Bronchial epithelial cell (primary cell): ENCODE data around the gene SCUBE2. TPM values are rescaled to one million over a fixed set of nuclear protein-coding genes. Genes with fewer than 3 reads are reported as not detected.

Source experiments
- DNase-seq: peaks from one replicate; pipeline ENCODE4 v3.0.0-alpha.2; 2010; ENCODE audit warnings: low read depth
- FAIRE-seq: peaks from 2 replicates; lab custom pipeline; 2011; peaks lifted over from hg19 to GRCh38; lab: Jason Lieb, UNC
- H3K27me3 ChIP-seq: 2 replicates; pipeline ENCODE4 v1.5.1; 2011; ENCODE audit warnings: low read length; ENCODE audit not compliant: control insufficient read depth, insufficient read depth
- H3K36me3 ChIP-seq: 2 replicates; pipeline ENCODE4 v1.5.1; 2011; ENCODE audit warnings: low read length; ENCODE audit not compliant: control insufficient read depth, insufficient read depth
- H3K4me3 ChIP-seq: 2 replicates; pipeline ENCODE4 v1.5.1; 2011; ENCODE audit warnings: mild to moderate bottlenecking, low read depth, low read length, control low read depth
- total RNA-seq: library from RNA; depleted of rRNA; stranded (reverse); fragments of >200 nt; gene quantifications from 2 replicates; pipeline ENCODE4 v1.2.1, GENCODE V29; 2014
- TF ChIP-seq, protein P1 (sequence below): IDR thresholded peaks from 2 replicates; pipeline ENCODE4 v1.5.1; 2011; ENCODE audit warnings: mild to moderate bottlenecking, moderate library complexity, low read length, control low read depth, inconsistent platforms; ENCODE audit not compliant: insufficient read depth, severe bottlenecking

Gene SCUBE2
- total RNA-seq, 1 donor from 2014 or later: not detected

GRCh38 chr11:9008661-9009060, 82.7 kb downstream of the SCUBE2 start:
- TF ChIP-seq, protein P1, sequence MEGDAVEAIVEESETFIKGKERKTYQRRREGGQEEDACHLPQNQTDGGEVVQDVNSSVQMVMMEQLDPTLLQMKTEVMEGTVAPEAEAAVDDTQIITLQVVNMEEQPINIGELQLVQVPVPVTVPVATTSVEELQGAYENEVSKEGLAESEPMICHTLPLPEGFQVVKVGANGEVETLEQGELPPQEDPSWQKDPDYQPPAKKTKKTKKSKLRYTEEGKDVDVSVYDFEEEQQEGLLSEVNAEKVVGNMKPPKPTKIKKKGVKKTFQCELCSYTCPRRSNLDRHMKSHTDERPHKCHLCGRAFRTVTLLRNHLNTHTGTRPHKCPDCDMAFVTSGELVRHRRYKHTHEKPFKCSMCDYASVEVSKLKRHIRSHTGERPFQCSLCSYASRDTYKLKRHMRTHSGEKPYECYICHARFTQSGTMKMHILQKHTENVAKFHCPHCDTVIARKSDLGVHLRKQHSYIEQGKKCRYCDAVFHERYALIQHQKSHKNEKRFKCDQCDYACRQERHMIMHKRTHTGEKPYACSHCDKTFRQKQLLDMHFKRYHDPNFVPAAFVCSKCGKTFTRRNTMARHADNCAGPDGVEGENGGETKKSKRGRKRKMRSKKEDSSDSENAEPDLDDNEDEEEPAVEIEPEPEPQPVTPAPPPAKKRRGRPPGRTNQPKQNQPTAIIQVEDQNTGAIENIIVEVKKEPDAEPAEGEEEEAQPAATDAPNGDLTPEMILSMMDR: no peak
- no peaks in the 10 kb centered on the region for H3K36me3 ChIP-seq
- FAIRE-seq: no peak
- no peak overlapping the region for H3K4me3 ChIP-seq
- H3K27me3 ChIP-seq: peaks cover 23% of the 10 kb centered on the region
- DNase-seq: no peak

- Histone ChIP-seq H3K4me3 (no peak overlapping the region), H3K36me3 (no peaks in the 10 kb centered on the region), H3K27me3 (peaks cover 26% of the 10 kb centered on the region)
- TF ChIP-seq, protein P1: no peak
- no peak for FAIRE-seq
- no peak for DNase-seq
Measured at GRCh38 chr11:9008011-9008550, 83.3 kb downstream of the SCUBE2 start.

DNA sequence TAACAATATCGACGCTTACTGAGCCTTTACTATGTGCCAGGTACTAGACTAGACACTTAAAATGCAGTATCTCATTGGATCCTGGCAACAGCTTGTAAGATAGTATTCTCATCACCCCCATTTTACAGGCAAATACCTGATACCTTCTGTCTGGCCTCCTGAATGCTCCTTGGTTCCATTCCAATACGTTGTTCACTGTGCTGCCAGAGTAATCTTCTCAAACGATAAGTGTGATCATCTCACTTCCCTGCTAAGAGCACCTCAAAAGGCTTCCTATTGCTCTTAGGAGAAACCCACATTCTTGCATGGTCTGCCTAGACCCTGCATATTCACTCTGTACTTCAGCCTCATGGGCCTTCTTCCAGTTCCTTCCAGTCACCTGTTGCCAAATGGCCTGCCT, 86.3 kb downstream of the SCUBE2 start:
- FAIRE-seq: peak; percentile 85
- Histone ChIP-seq H3K27me3 (peaks cover 28% of the 10 kb centered on the region), H3K4me3 (no peak overlapping the region), H3K36me3 (no peaks in the 10 kb centered on the region)
- TF ChIP-seq, protein P1: no peak
- DNase-seq: no peak

- no peak for DNase-seq
Measured at GRCh38 chr11:9004183-9004926, 87.0 kb downstream of the SCUBE2 start.

GRCh38 chr11:9003573-9004182, 87.7 kb downstream of the SCUBE2 start, which contains the start of gene NRIP3:
NRIP3 (minus strand) TSS chr11:9004001; CDS start chr11:9003935, 66 bp downstream.
- Histone ChIP-seq H3K36me3 (no peaks in the 10 kb centered on the region), H3K4me3 (peak within 1 kb of the TSS; percentile 43), H3K27me3 (peaks cover 28% of the 10 kb centered on the region)
- TF ChIP-seq, protein P1: no peak
- DNase-seq (peak; percentile 13), FAIRE-seq (no peak)

More at GRCh38 chr11:9004183-9004926, 87.0 kb downstream of the SCUBE2 start:
- FAIRE-seq: no peak
- peak overlapping the region; percentile 43 for H3K4me3 ChIP-seq
- H3K36me3 ChIP-seq: no peaks in the 10 kb centered on the region
- TF ChIP-seq, protein P1: no peak
- peaks cover 28% of the 10 kb centered on the region for H3K27me3 ChIP-seq
